ENCODE measurements around the gene ZNF397.

GRCh38 chr18:35256947-35257346, 16.1 kb downstream of the ZNF397 start:
- TF ChIP-seq YY1 (IDR thresholded peaks at IDR 0.05; ENCODE audit: extremely low read depth, insufficient replicate concordance, low read depth, low read length) (no peak), POLR2AphosphoS5 (IDR thresholded peaks at IDR 0.05; ENCODE audit: low read depth, low read length) (no peak), RAD21 (IDR thresholded peaks at IDR 0.05; ENCODE audit: low read depth) (no peak), CTCF (IDR thresholded peaks at IDR 0.05 in 2 of 3, conservative IDR thresholded peaks at IDR 0.05 in 1 of 3; ENCODE audit: borderline replicate concordance in 1 of 3, insufficient read depth in 1 of 3, low read depth in 2 of 3, low read length in 2 of 3) (no peak), SRF (IDR thresholded peaks at IDR 0.05; ENCODE audit: low read depth) (no peak), EZH2 (IDR thresholded peaks at IDR 0.05) (no peak), ZNF274 (IDR thresholded peaks at IDR 0.05; ENCODE audit: low read depth, low read length) (no peak), EZH2phosphoT487 (IDR thresholded peaks at IDR 0.05; ENCODE audit: borderline replicate concordance) (no peak), CEBPB (IDR thresholded peaks at IDR 0.05; ENCODE audit: low read depth) (no peak)
- TF ChIP-seq, protein P1, sequence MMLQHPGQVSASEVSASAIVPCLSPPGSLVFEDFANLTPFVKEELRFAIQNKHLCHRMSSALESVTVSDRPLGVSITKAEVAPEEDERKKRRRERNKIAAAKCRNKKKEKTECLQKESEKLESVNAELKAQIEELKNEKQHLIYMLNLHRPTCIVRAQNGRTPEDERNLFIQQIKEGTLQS (IDR thresholded peaks at IDR 0.05): no peak
- TF ChIP-seq, protein P2, sequence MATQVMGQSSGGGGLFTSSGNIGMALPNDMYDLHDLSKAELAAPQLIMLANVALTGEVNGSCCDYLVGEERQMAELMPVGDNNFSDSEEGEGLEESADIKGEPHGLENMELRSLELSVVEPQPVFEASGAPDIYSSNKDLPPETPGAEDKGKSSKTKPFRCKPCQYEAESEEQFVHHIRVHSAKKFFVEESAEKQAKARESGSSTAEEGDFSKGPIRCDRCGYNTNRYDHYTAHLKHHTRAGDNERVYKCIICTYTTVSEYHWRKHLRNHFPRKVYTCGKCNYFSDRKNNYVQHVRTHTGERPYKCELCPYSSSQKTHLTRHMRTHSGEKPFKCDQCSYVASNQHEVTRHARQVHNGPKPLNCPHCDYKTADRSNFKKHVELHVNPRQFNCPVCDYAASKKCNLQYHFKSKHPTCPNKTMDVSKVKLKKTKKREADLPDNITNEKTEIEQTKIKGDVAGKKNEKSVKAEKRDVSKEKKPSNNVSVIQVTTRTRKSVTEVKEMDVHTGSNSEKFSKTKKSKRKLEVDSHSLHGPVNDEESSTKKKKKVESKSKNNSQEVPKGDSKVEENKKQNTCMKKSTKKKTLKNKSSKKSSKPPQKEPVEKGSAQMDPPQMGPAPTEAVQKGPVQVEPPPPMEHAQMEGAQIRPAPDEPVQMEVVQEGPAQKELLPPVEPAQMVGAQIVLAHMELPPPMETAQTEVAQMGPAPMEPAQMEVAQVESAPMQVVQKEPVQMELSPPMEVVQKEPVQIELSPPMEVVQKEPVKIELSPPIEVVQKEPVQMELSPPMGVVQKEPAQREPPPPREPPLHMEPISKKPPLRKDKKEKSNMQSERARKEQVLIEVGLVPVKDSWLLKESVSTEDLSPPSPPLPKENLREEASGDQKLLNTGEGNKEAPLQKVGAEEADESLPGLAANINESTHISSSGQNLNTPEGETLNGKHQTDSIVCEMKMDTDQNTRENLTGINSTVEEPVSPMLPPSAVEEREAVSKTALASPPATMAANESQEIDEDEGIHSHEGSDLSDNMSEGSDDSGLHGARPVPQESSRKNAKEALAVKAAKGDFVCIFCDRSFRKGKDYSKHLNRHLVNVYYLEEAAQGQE (IDR thresholded peaks at IDR 0.05; ENCODE audit: low read depth): no peak
